Calu3 (cell line): Measurements from ENCODE around the gene PADI3. TPM values are rescaled to one million over a fixed set of nuclear protein-coding genes. Genes with fewer than 3 reads are reported as not detected.

Experiments used
- BruUV-seq: library from RNA; stranded (reverse); fragments of 400-500 nt; replicated peaks from 2 replicates; lab custom pipeline; 2021; lab: Mats Ljungman, UMichigan
- CTCF ChIA-PET: fragments of 300-600 bp; sonication (Branson Sonifier 250); formaldehyde crosslinking; loops from one replicate; lab custom pipeline; 2022; ENCODE audit warnings: antibody characterized with exemption; lab: Charles Lee
- DNase-seq: peaks from one replicate; pipeline ENCODE4 v3.0.0; 2022
- H3K27ac Mint-ChIP-seq: one replicate; pipeline ENCODE4 v1.8.0; 2022; ENCODE audit warnings: mixed read lengths; ENCODE audit not compliant: unreplicated experiment
- H3K27me3 Mint-ChIP-seq: one replicate; pipeline ENCODE4 v1.8.0; 2022; ENCODE audit warnings: mixed read lengths; ENCODE audit not compliant: unreplicated experiment
- H3K36me3 Mint-ChIP-seq: one replicate; pipeline ENCODE4 v1.8.0; 2022; ENCODE audit warnings: mild to moderate bottlenecking, moderate library complexity, mixed read lengths; ENCODE audit not compliant: insufficient read depth, unreplicated experiment
- H3K4me1 Mint-ChIP-seq: one replicate; pipeline ENCODE4 v1.8.0; 2022; ENCODE audit warnings: mild to moderate bottlenecking, low read depth, mixed read lengths; ENCODE audit not compliant: unreplicated experiment
- H3K4me3 Mint-ChIP-seq: one replicate; pipeline ENCODE4 v1.8.0; 2022; ENCODE audit warnings: mild to moderate bottlenecking, low read depth, moderate library complexity, mixed read lengths; ENCODE audit not compliant: unreplicated experiment
- H3K9me3 Mint-ChIP-seq: one replicate; pipeline ENCODE4 v1.8.0; 2022; ENCODE audit warnings: low read depth, mixed read lengths; ENCODE audit not compliant: unreplicated experiment
- CTCF ChIP-seq: fragments of 200-600 bp; IDR thresholded peaks from one replicate; pipeline ENCODE4 v1.8.0; 2022; ENCODE audit warnings: antibody characterized with exemption; ENCODE audit not compliant: unreplicated experiment
- intact Hi-C: fragments of 100-400 bp; cut with micrococcal nuclease; formaldehyde crosslinking; loops from one replicate; pipeline ENCODE4 v1.10.0; 2022; ENCODE audit not compliant: unreplicated experiment
- total RNA-seq: library from RNA; stranded (reverse); gene quantifications from 2 replicates; pipeline ENCODE4 v1.2.3, GENCODE V29; 2022

PADI3 gene
- total RNA-seq, 1 experiment from 2014 or later: 0.21 TPM

GRCh38 chr1:17264470-17264869 lies 15.6 kb downstream of the PADI3 start:
- no peaks in the 10 kb centered on the region for H3K36me3 Mint-ChIP-seq
- BruUV-seq: no TSS peak
- CTCF ChIA-PET: no interaction called here
- no peak overlapping the region for H3K4me3 Mint-ChIP-seq
- no peaks in the 10 kb centered on the region for H3K9me3 Mint-ChIP-seq
- intact Hi-C loops: no loop called here
- no peak for DNase-seq
- no peaks in the 10 kb centered on the region for H3K4me1 Mint-ChIP-seq
- no peak overlapping the region for H3K27ac Mint-ChIP-seq
- TF ChIP-seq CTCF: no peak
- no peaks in the 10 kb centered on the region for H3K27me3 Mint-ChIP-seq

GRCh38 chr1:17265162-17265561 lies 16.3 kb downstream of the PADI3 start:
- Mint-ChIP-seq H3K4me3 (no peak overlapping the region), H3K4me1 (no peaks in the 10 kb centered on the region), H3K9me3 (no peaks in the 10 kb centered on the region), H3K27me3 (no peaks in the 10 kb centered on the region), H3K36me3 (no peaks in the 10 kb centered on the region), H3K27ac (no peak overlapping the region)
- no TSS peak for BruUV-seq
- CTCF ChIA-PET: no interaction called here
- intact Hi-C loops: no loop called here
- no peak for DNase-seq
- TF ChIP-seq CTCF: no peak

- no peak for TF ChIP-seq CTCF
- CTCF ChIA-PET: no interaction called here
- no peak overlapping the region for H3K4me3 Mint-ChIP-seq
- no peak for DNase-seq
- no peaks in the 10 kb centered on the region for H3K36me3 Mint-ChIP-seq
- H3K27ac Mint-ChIP-seq: no peak overlapping the region
- no peaks in the 10 kb centered on the region for H3K9me3 Mint-ChIP-seq
- intact Hi-C loops: no loop called here
- BruUV-seq: no TSS peak
- H3K4me1 Mint-ChIP-seq: no peaks in the 10 kb centered on the region
- H3K27me3 Mint-ChIP-seq: no peaks in the 10 kb centered on the region
Measured at GRCh38 chr1:17265950-17266349, 17.1 kb downstream of the PADI3 start.

- no peak for TF ChIP-seq CTCF
- CTCF ChIA-PET: no interaction called here
- H3K36me3 Mint-ChIP-seq: no peaks in the 10 kb centered on the region
- no peak overlapping the region for H3K27ac Mint-ChIP-seq
- no peaks in the 10 kb centered on the region for H3K9me3 Mint-ChIP-seq
- DNase-seq: no peak
- BruUV-seq: no TSS peak
- no peak overlapping the region for H3K4me3 Mint-ChIP-seq
- no peaks in the 10 kb centered on the region for H3K27me3 Mint-ChIP-seq
- intact Hi-C loops: no loop called here
- H3K4me1 Mint-ChIP-seq: no peaks in the 10 kb centered on the region
Measured at GRCh38 chr1:17270891-17271765, 22.2 kb downstream of the PADI3 start.
